Embryonic facial prominence (tissue), 1 donor: Measurements from ENCODE around the gene TOX2.

Experiments used
- DNase-seq: peaks from one replicate; pipeline ENCODE4 v3.0.0-alpha.2; 2016; ENCODE audit errors: extremely low spot score

TOX2 gene

GRCh38 chr20:43915211-43916072 lies 790 bp downstream of the TOX2 start:
- no peak for DNase-seq

- DNase-seq: no peak
These were observed 1.6 kb downstream of the TOX2 start for GRCh38 chr20:43916073-43916880.

GRCh38 chr20:43916881-43917371 lies 2.3 kb downstream of the TOX2 start:
- no peak for DNase-seq

GRCh38 chr20:43917380-43917779 lies 2.7 kb downstream of the TOX2 start:
- no peak for DNase-seq

GRCh38 chr20:43919686-43920403 lies 5.2 kb downstream of the TOX2 start:
- no peak for DNase-seq

GRCh38 chr20:43920797-43921196 lies 6.1 kb downstream of the TOX2 start:
- DNase-seq: no peak

- DNase-seq: no peak
These were observed 6.7 kb downstream of the TOX2 start for GRCh38 chr20:43921227-43921780.

- DNase-seq: no peak
These were observed 8.0 kb downstream of the TOX2 start for GRCh38 chr20:43922614-43923013.

GRCh38 chr20:43923322-43923721 lies 8.7 kb downstream of the TOX2 start:
- no peak for DNase-seq

- DNase-seq: no peak
These were observed 9.3 kb downstream of the TOX2 start for GRCh38 chr20:43923917-43924316.

- DNase-seq: no peak
These were observed 10.6 kb downstream of the TOX2 start for GRCh38 chr20:43925215-43925614.

GRCh38 chr20:43925801-43926200 lies 11.1 kb downstream of the TOX2 start:
- DNase-seq: no peak

GRCh38 chr20:43926287-43927050 lies 11.8 kb downstream of the TOX2 start:
- no peak for DNase-seq

- no peak for DNase-seq
These were observed 17.3 kb downstream of the TOX2 start for GRCh38 chr20:43931976-43932375.

GRCh38 chr20:43934833-43935232 lies 20.2 kb downstream of the TOX2 start:
- no peak for DNase-seq

- no peak for DNase-seq
These were observed 21.6 kb downstream of the TOX2 start for GRCh38 chr20:43936104-43936770.

- no peak for DNase-seq
These were observed 22.2 kb downstream of the TOX2 start for GRCh38 chr20:43936805-43937204.

- no peak for DNase-seq
These were observed 22.9 kb downstream of the TOX2 start for GRCh38 chr20:43937591-43937990.

GRCh38 chr20:43938017-43938655 lies 23.5 kb downstream of the TOX2 start:
- no peak for DNase-seq
